GM10847 (cell line): ENCODE measurements around the gene SLC22A4.

Experiments used
- POLR2A ChIP-seq: IDR thresholded peaks from 2 replicates; pipeline ENCODE4 v1.6.1; 2011; ENCODE audit not compliant: insufficient read length; ENCODE audit errors: extremely low read depth

SLC22A4 gene

GRCh38 chr5:132259069-132259851 is 34.9 kb upstream of the SLC22A4 start:
- no peak for TF ChIP-seq POLR2A

- TF ChIP-seq POLR2A: no peak
These were observed 34.1 kb upstream of the SLC22A4 start for GRCh38 chr5:132260051-132260450.

- no peak for TF ChIP-seq POLR2A
These were observed 33.3 kb upstream of the SLC22A4 start for GRCh38 chr5:132260714-132261551.

- no peak for TF ChIP-seq POLR2A
These were observed 32.0 kb upstream of the SLC22A4 start for GRCh38 chr5:132261881-132262845.

- TF ChIP-seq POLR2A: no peak
These were observed 31.2 kb upstream of the SLC22A4 start for GRCh38 chr5:132262882-132263547.

GRCh38 chr5:132263548-132264261 is 30.5 kb upstream of the SLC22A4 start:
- no peak for TF ChIP-seq POLR2A

- TF ChIP-seq POLR2A: no peak
These were observed 29.5 kb upstream of the SLC22A4 start for GRCh38 chr5:132264546-132265335.

- TF ChIP-seq POLR2A: no peak
These were observed 28.7 kb upstream of the SLC22A4 start for GRCh38 chr5:132265336-132266030.

- no peak for TF ChIP-seq POLR2A
These were observed 28.0 kb upstream of the SLC22A4 start for GRCh38 chr5:132266031-132266835.

GRCh38 chr5:132266836-132267160 is 27.4 kb upstream of the SLC22A4 start:
- TF ChIP-seq POLR2A: no peak

- TF ChIP-seq POLR2A: no peak
These were observed 26.9 kb upstream of the SLC22A4 start for GRCh38 chr5:132267166-132267739.
